ENCODE measurements around the gene EXOC7. TPM values are rescaled to one million over a fixed set of nuclear protein-coding genes. Genes with fewer than 3 reads are reported as not detected.
"Not testable (repeated sequence)": the region's sequence is repeated elsewhere in the genome, so short reads cannot be mapped to it uniquely, and the experiment has no call there.

EXOC7 gene
- polyA plus RNA-seq, 3 donors = 30.1 to 54.3 (median 52.2) TPM

- 33 to 55% (median 44%) methylated on average over 6 of the region's 6 CpGs for WGBS, 3 donors
These were observed 22.8 kb downstream of the EXOC7 start for GRCh38 chr17:76080768-76081287.

DNA sequence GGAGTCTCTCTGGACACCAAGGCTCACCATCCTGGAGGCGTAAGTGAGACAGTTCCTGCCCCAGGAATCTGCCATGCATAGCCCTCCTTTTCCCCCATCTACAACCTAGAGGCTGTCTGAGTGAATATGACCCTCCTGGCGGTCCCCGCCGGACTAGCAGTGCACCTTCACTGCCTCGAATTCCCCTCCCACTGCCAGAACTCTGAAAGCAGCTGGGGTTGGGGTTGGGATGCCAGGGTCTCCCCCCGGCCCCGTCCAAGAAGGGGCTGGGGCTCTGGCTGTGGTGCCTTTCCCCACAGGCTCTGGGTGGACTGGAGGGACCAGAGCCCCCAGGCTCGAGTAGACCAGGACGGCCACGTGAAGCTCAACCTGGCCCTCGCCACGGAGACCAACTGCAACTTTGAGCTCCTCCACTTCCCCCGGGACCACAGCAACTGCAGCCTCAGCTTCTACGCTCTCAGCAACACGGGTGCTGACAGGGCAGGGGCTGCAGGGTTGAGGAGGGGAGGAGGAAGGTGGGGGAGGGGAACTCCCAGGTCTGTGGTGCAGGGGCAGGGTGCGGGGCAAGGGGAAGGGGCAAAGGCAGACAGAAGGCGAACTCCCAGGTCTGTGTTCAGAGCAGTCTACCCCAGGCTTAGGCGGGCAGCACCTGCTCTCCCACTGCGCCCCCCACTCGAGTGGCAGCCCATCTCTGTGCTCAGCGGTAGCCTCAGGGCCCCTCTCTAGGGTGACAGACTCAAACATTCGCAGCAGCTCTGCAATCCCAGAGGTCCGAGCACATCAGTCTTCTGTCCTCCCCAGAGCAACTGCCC, 23.4 kb downstream of the EXOC7 start:
- 6 to 7% (median 7%) methylated on average over 23 of the region's 23 CpGs for WGBS, 3 donors
- no peak overlapping the region for H3K27ac ChIP-seq (ENCODE audit: low read depth, low read length)

More at GRCh38 chr17:76080768-76081287, 22.8 kb downstream of the EXOC7 start:
- no peak overlapping the region for H3K27ac ChIP-seq (ENCODE audit: low read depth, low read length)

DNA sequence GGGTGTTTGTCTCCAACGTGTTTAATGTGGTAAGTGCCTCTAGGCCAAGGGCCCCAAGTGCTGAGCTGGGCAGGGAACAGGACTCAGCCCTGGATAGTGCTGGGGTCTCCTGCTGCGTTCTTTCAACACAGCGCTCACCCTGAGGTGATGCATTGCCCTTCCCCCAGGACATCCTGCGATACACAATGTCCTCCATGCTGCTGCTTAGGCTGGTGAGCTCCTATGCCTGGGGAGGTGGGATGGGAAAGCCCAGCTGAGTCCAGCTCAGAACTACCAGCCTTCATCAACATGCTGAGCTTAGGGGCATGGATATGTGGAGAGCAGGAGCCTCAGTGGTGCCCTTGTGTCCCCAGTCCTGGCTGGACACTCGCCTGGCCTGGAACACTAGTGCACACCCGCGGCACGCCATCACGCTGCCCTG, 24.0 kb downstream of the EXOC7 start:
- 35 to 40% (median 35%) methylated on average over 4 to 9 of the region's 9 CpGs for WGBS, 3 donors
- H3K27ac ChIP-seq (ENCODE audit: low read depth, low read length) = no peak overlapping the region

GRCh38 chr17:76078860-76079534, 24.6 kb downstream of the EXOC7 start, which contains the start of gene ZACN:
Gene ZACN, plus strand, starts transcription at chr17:76079182. Its CDS starts 83 bp downstream, at chr17:76079265.
- WGBS, 3 donors = 43 to 70% (median 61%) methylated on average over 17 of the region's 17 CpGs
- no peak within 1 kb of the TSS for H3K27ac ChIP-seq (ENCODE audit: low read depth, low read length)

DNA sequence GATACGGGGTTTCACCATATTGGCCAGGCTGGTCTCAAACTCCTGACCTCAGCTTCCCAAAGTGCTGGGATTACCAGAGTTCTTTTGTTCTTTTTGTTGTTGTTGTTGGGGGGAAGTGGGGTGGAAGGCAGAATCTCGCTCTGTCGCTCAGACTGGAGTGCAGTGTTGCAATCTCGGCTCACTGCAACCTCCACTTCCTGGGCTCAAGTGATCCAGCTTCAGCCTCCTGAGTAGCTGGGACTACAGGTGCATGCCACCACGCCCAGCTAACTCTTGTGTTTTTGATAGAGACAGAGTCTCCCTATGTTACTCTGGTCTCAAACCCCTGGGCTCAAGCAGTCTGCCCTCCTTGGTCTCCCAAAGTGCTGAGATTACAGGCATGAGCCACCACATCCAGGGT, 25.2 kb downstream of the EXOC7 start:
- WGBS, 3 donors = 45 to 58% (median 47%) methylated on average over 5 of the region's 5 CpGs
- not testable (repeated sequence) for H3K27ac ChIP-seq (ENCODE audit: low read depth, low read length)

DNA sequence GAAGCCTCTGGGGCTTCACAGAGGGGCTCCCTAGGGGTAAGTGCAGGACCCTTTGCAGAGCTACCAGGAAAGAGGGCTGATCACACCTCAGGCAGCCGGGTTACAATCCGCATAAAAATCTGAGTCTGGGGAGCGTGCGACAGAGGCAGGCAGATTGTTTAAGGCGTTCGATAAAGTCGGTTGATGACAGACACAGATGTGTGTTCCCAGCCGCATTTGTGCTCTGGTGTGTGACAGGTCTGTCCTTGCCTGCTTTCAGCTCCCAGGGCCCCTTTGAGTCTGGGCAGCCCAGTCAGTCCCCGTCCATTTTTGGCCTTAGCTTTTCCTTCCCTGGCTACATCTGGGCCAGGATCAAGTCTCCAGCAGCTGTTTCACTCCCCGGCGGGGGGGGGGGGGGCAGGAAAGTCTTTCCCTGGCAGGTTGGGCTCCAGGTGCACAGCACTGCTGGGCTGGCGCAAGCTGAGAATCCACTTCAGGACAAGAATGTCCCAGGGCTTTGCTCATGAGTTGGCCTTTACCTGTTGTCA, 25.9 kb downstream of the EXOC7 start:
- no peak overlapping the region for H3K27ac ChIP-seq (ENCODE audit: low read depth, low read length)
- WGBS, 3 donors = 4 to 28% (median 25%) methylated on average over 10 to 12 of the region's 12 CpGs

DNA sequence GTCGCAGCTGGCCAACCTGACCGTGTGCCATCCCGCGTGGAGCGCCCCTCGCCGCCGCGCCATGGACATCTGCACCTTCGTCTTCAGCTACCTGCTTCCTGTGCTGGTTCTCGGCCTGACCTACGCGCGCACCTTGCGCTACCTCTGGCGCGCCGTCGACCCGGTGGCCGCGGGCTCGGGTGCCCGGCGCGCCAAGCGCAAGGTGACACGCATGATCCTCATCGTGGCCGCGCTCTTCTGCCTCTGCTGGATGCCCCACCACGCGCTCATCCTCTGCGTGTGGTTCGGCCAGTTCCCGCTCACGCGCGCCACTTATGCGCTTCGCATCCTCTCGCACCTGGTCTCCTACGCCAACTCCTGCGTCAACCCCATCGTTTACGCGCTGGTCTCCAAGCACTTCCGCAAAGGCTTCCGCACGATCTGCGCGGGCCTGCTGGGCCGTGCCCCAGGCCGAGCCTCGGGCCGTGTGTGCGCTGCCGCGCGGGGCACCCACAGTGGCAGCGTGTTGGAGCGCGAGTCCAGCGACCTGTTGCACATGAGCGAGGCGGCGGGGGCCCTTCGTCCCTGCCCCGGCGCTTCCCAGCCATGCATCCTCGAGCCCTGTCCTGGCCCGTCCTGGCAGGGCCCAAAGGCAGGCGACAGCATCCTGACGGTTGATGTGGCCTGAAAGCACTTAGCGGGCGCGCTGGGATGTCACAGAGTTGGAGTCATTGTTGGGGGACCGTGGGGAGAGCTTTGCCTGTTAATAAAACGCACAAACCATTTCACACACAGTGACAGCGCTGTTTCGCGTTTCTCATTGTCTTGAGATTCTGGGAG, 26.6 kb downstream of the EXOC7 start:
- 4 to 26% (median 5%) methylated on average over 78 to 82 of the region's 82 CpGs for WGBS, 3 donors
- no peak overlapping the region for H3K27ac ChIP-seq (ENCODE audit: low read depth, low read length)

DNA sequence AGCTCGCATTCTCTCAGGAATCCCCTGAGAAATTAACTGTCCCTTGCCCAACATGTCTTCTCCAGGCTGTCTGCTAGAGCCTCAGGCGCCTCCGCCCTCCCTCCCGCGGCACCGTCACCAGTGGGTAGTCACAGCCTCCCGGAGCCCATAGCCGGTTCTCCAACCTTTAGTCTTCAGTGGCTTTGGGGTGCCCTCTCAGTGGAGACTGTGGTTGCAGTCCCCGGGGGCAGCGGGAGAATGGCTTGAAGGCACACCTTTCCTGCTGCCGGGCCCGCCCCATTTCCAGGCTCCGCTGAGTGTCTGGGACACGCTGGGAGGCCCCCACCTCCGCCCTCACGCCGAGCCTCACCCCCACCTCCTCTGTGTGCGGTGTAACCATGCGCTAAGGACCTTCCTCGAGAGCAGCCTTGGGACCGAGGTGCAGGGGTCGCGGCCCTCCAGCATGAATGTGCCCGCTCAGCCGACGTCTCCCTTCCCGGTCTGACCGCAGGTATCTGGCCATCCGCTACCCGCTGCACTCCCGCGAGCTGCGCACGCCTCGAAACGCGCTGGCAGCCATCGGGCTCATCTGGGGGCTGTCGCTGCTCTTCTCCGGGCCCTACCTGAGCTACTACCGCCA, 27.3 kb downstream of the EXOC7 start:
- 4 to 23% (median 5%) methylated on average over 38 to 41 of the region's 41 CpGs for WGBS, 3 donors
- H3K27ac ChIP-seq (ENCODE audit: low read depth, low read length) = no peak overlapping the region

DNA sequence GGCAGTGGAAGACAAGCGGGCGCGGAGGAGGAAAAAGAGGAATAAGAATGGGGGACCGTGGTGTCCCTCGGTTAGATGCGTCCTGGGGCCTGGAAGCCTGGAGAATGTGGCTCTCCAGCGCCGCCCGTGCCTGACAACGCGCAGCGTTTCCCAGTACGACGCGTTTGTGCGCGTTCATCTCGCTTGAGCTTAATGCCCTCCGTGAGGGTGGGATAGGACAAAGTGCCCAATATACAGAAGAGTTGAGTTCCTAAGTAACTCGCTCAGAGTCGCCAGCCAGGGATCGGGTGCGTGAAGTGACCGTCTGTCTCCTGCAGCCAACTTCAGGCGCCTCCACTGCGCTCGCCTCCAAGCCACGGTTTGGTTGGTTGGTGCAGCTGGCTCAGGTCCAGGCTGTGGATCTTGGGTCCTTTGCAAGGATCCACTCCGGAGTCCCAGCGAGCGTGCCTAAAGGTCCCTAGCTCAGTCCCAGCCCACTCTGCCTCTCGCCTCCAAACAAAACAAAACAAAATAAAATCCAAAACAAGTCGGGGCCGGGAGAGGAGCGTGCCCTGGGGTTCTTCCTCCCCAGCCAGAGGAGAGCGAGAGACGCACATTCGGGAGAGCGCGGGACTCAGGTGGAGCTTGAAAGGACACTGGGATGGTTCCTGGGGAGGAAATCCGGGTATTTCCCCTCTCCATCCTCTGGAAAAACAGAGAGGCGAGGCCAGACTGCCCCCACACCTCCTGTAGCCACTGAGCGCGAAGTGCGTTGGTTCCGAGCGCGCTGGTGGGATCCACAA, 28.0 kb downstream of the EXOC7 start:
- no peak overlapping the region for H3K27ac ChIP-seq (ENCODE audit: low read depth, low read length)
- WGBS, 3 donors = 3 to 25% (median 4%) methylated on average over 46 to 48 of the region's 48 CpGs

- WGBS, 3 donors = 3 to 4% (median 4%) methylated on average over 92 of the region's 92 CpGs
- no peak within 1 kb of the TSS for H3K27ac ChIP-seq (ENCODE audit: low read depth, low read length)
These were observed 28.9 kb downstream of the EXOC7 start, which contains the start of gene GALR2 for GRCh38 chr17:76074390-76075363. Gene GALR2, plus strand, starts transcription at chr17:76074781. Its CDS starts 103 bp downstream, at chr17:76074884.

DNA sequence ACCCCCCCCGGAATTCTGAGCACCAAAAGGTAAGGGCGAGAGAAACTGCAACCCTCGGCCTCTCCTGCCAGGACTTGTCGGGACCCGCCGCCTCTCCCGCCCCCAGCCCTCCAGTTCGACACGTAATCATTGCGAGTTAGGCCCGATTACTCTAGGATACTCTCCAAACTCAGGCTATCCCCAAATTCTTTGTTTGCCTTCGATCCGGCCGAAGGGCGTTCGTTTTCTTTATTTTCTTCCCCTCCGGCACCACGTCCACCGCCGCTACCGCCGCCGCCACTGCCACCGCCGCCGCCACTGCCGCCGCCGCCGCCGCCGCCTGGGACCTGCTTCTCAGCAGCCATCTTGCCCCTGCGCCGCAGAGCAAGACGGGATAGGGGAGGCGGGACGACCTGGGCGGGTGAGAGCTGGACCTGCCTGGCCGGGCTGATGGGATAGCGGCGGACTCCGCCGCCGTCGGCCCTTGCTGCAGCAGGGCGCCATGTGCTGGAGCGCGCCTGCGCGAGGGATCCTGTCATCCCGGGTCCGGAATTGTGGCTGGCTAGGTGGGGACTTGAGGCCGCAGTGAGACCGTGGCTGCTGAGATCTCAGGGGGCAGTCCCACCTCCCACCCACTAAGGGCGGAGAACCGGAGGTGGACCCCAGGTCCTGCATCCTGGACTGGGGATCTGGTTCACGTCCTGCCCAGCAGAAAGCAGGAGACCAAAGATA, 31.3 kb downstream of the EXOC7 start, which contains the start of gene SRP68:
SRP68 (minus strand) TSS at position 370 of the 711 bp plus-strand sequence; CDS start at position 344, 26 bp downstream.
- WGBS, 3 donors = 0% methylated on average over 44 to 57 of the region's 57 CpGs
- H3K27ac ChIP-seq (ENCODE audit: low read depth, low read length) = no peak within 1 kb of the TSS

- 4 to 16% (median 12%) methylated on average over 15 of the region's 15 CpGs for WGBS, 3 donors
These were observed 31.9 kb downstream of the EXOC7 start for GRCh38 chr17:76071531-76072147.

GRCh38 chr17:76065775-76066174, 37.8 kb downstream of the EXOC7 start:
- no peak overlapping the region for H3K27ac ChIP-seq (ENCODE audit: low read depth, low read length)
- WGBS, 3 donors = 82 to 93% (median 86%) methylated on average over 4 of the region's 4 CpGs

More at GRCh38 chr17:76071531-76072147, 31.9 kb downstream of the EXOC7 start:
- no peak overlapping the region for H3K27ac ChIP-seq (ENCODE audit: low read depth, low read length)

DNA sequence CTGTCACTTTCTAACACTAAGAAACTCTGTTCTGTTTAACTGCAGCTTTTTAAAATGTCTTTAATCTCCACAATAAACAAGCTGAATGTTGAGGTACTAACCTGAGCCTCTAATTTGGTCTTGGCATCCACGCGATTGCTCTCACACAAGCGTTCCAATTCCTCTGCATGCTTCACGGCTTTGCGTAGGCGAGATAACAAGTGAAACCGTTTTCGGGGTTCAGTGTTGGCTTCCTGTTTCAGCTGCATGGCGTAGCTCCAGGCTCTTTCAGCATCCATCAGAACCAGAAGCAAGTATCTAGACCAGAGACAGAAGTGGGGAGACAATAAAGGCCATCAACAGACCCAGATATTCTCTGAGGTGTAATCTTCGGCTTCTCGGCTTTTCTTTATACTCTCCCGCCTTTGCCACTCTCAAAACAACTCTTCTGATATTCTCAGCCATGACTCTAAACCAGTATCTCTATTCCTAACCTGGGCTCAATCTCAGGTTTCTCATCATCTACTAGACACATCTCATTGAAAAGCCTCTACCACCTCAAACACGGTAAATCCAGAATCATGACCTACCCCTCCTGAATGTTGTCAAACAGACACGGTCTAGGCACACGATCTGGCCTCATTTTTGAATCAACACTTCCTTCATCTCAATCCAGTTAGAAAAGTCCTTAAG, 39.6 kb downstream of the EXOC7 start:
- WGBS, 3 donors = 84 to 88% (median 85%) methylated on average over 15 of the region's 15 CpGs

More for the DNA sequence above, 39.6 kb downstream of the EXOC7 start:
- H3K27ac ChIP-seq (ENCODE audit: low read depth, low read length) = no peak overlapping the region

Measured in adipose tissue (tissue), 3 donors.